Natural killer cell (primary cell): ENCODE data around the gene SLC6A3. TPM values are rescaled to one million over a fixed set of nuclear protein-coding genes. Genes with fewer than 3 reads are reported as not detected.

Source experiments
- ATAC-seq, 3 donors: fragments of 150-1000 bp in 2 of 3; fragments of 200-7000 bp in 1 of 3; cut with Tn5 transposase; 1 replicate in 1 of 3; 2 replicates in 2 of 3; pipeline ENCODE4 v1.10.0; 2021; ENCODE audit warnings: mild to moderate bottlenecking in 2 of 3, moderate library complexity in 2 of 3
- DNase-seq, 2 donors: peaks; one replicate each; pipeline versions ENCODE4 v3.0.0 to v3.0.0-alpha.2; 2013 to 2021; ENCODE audit warnings: mixed read lengths in 1 of 2
- H3K27ac ChIP-seq: one replicate; pipeline ENCODE4 v1.5.1; 2013; ENCODE audit warnings: mild to moderate bottlenecking, low read length
- H3K27me3 ChIP-seq: one replicate; pipeline ENCODE4 v1.6.1; 2013; ENCODE audit warnings: low read length; ENCODE audit not compliant: control insufficient read depth, insufficient read depth
- H3K36me3 ChIP-seq: one replicate; pipeline ENCODE4 v1.6.1; 2013; ENCODE audit warnings: low read length; ENCODE audit not compliant: control insufficient read depth, insufficient read depth
- H3K4me1 ChIP-seq: one replicate; pipeline ENCODE4 v1.6.1; 2013; ENCODE audit warnings: low read length; ENCODE audit not compliant: control insufficient read depth, insufficient read depth
- H3K4me3 ChIP-seq: one replicate; pipeline ENCODE4 v1.5.1; 2013; ENCODE audit warnings: low read length
- H3K9me3 ChIP-seq: one replicate; pipeline ENCODE4 v1.6.1; 2013; ENCODE audit warnings: low read length; ENCODE audit not compliant: control insufficient read depth, insufficient read depth
- H3K27ac Mint-ChIP-seq, 2 donors: one replicate each; pipeline ENCODE4 v1.8.0; 2022; ENCODE audit warnings: mild to moderate bottlenecking in 2 of 2, mixed read lengths in 2 of 2, moderate library complexity in 1 of 2
- H3K27me3 Mint-ChIP-seq, 2 donors: one replicate each; pipeline ENCODE4 v1.8.0; 2022; ENCODE audit warnings: low read depth in 2 of 2, mixed read lengths in 2 of 2
- H3K36me3 Mint-ChIP-seq: one replicate; pipeline ENCODE4 v1.8.0; 2022; ENCODE audit warnings: mixed read lengths
- H3K4me1 Mint-ChIP-seq, 2 donors: one replicate each; pipeline ENCODE4 v1.8.0; 2022; ENCODE audit warnings: mixed read lengths in 2 of 2
- H3K4me3 Mint-ChIP-seq: one replicate; pipeline ENCODE4 v1.8.0; 2022; ENCODE audit warnings: mild to moderate bottlenecking, moderate library complexity, mixed read lengths
- H3K9me3 Mint-ChIP-seq, 2 donors: one replicate each; pipeline ENCODE4 v1.8.0; 2022; ENCODE audit warnings: mixed read lengths in 2 of 2
- WGBS: methylation state at CpG from one replicate; pipeline ENCODE4 v1.1.7; 2013; ENCODE audit warnings: missing lambda C conversion rate; ENCODE audit not compliant: insufficient coverage; 5-methylcytosine and 5-hydroxymethylcytosine counted together
- intact Hi-C: fragments of 100-400 bp; cut with micrococcal nuclease; formaldehyde crosslinking; loops from one replicate; pipeline ENCODE4 v1.14.2; 2022
- total RNA-seq, 4 donors: library from RNA; stranded (reverse); fragments of 120-200 nt in 1 of 4; gene quantifications; one replicate each; pipeline versions ENCODE4 v1.2.3 to v1.2.4, GENCODE V29; 2013 to 2022
- TF ChIP-seq, protein P1 (sequence below): fragments of 200-600 bp; IDR thresholded peaks from one replicate; pipeline ENCODE4 v1.8.0; 2022; ENCODE audit warnings: antibody characterized with exemption

SLC6A3 gene
- total RNA-seq, 3 donors from 2014 or later (not counting 1 experiment from before 2014, with no cell fraction given) = not detected

- ATAC-seq (no peak), DNase-seq (no peak)
- no peak overlapping the region for H3K27ac Mint-ChIP-seq
- H3K36me3 Mint-ChIP-seq = no peaks in the 10 kb centered on the region
- no peaks in the 10 kb centered on the region for H3K9me3 Mint-ChIP-seq
- Histone ChIP-seq H3K27me3 (no peaks in the 10 kb centered on the region), H3K9me3 (no peaks in the 10 kb centered on the region), H3K36me3 (no peaks in the 10 kb centered on the region), H3K4me3 (no peak overlapping the region), H3K4me1 (peaks cover 4% of the 10 kb centered on the region), H3K27ac (no peak overlapping the region)
- TF ChIP-seq, protein P1, sequence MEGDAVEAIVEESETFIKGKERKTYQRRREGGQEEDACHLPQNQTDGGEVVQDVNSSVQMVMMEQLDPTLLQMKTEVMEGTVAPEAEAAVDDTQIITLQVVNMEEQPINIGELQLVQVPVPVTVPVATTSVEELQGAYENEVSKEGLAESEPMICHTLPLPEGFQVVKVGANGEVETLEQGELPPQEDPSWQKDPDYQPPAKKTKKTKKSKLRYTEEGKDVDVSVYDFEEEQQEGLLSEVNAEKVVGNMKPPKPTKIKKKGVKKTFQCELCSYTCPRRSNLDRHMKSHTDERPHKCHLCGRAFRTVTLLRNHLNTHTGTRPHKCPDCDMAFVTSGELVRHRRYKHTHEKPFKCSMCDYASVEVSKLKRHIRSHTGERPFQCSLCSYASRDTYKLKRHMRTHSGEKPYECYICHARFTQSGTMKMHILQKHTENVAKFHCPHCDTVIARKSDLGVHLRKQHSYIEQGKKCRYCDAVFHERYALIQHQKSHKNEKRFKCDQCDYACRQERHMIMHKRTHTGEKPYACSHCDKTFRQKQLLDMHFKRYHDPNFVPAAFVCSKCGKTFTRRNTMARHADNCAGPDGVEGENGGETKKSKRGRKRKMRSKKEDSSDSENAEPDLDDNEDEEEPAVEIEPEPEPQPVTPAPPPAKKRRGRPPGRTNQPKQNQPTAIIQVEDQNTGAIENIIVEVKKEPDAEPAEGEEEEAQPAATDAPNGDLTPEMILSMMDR = no peak
- H3K4me1 Mint-ChIP-seq = peaks cover 0 to 4% of the 10 kb centered on the region in 2 donors
- intact Hi-C loops = no loop called here
- peaks cover 10 to 19% of the 10 kb centered on the region in 2 donors for H3K27me3 Mint-ChIP-seq
- 82% methylated on average over 35 of the region's 35 CpGs for WGBS
- H3K4me3 Mint-ChIP-seq = no peak overlapping the region
Measured at GRCh38 chr5:1406681-1407640, 38.3 kb downstream of the SLC6A3 start.

GRCh38 chr5:1405539-1406530, 39.4 kb downstream of the SLC6A3 start:
- Mint-ChIP-seq H3K36me3 (no peaks in the 10 kb centered on the region), H3K4me3 (no peak overlapping the region), H3K9me3 (no peaks in the 10 kb centered on the region), H3K27me3 (peaks cover 6 to 19% of the 10 kb centered on the region in 2 donors), H3K27ac (no peak overlapping the region), H3K4me1 (no peaks in the 10 kb centered on the region)
- H3K4me3 ChIP-seq = no peak overlapping the region
- no peaks in the 10 kb centered on the region for H3K27me3 ChIP-seq
- 85% methylated on average over 38 of the region's 40 CpGs for WGBS
- peaks cover 4% of the 10 kb centered on the region for H3K4me1 ChIP-seq
- DNase-seq (no peak), ATAC-seq (no peak)
- no peaks in the 10 kb centered on the region for H3K9me3 ChIP-seq
- TF ChIP-seq, protein P1 = no peak
- no peak overlapping the region for H3K27ac ChIP-seq
- intact Hi-C loops = no loop called here
- H3K36me3 ChIP-seq = no peaks in the 10 kb centered on the region

GRCh38 chr5:1405121-1405520, 40.1 kb downstream of the SLC6A3 start:
- Histone ChIP-seq H3K9me3 (no peaks in the 10 kb centered on the region), H3K4me3 (no peak overlapping the region), H3K27me3 (no peaks in the 10 kb centered on the region), H3K27ac (no peak overlapping the region), H3K4me1 (peaks cover 4% of the 10 kb centered on the region), H3K36me3 (no peaks in the 10 kb centered on the region)
- intact Hi-C loops = no loop called here
- no peak for ATAC-seq
- H3K9me3 Mint-ChIP-seq = no peaks in the 10 kb centered on the region
- H3K27ac Mint-ChIP-seq = no peak overlapping the region
- H3K36me3 Mint-ChIP-seq = no peaks in the 10 kb centered on the region
- H3K4me3 Mint-ChIP-seq = no peak overlapping the region
- DNase-seq = no peak
- WGBS = 80% methylated on average over 19 of the region's 19 CpGs
- H3K4me1 Mint-ChIP-seq = no peaks in the 10 kb centered on the region
- peaks cover 6 to 19% of the 10 kb centered on the region in 2 donors for H3K27me3 Mint-ChIP-seq
- TF ChIP-seq, protein P1 = no peak
